ENCODE data around the gene ARID5B. TPM values are rescaled to one million over a fixed set of nuclear protein-coding genes. Genes with fewer than 3 reads are reported as not detected.

ARID5B gene
- total RNA-seq, 4 donors from 2014 or later = 7.6 to 36.3 (median 21.2) TPM

DNA sequence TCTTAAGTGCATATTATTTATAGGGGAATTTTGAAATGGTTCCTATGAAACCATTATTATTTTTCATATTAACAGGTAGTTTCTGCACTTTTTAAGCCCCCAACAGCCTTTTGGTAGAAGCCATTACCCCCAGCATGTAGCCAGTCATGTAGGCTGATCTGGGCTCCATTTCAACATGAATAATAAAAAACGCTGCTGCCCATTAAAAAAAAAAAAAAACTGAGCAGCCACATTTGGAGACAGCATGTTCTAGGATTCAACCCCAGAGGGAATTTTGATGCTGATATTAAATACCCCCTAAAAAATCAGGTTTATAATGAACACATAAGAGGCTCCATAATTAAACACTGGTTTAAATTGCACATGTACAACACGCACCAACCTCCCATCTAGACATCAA lies 185.8 kb downstream of the ARID5B start:
- intact Hi-C loops (cut with DNase I) = no loop called here
- Histone ChIP-seq H3K27ac (no peak overlapping the region), H3K9me3 (no peaks in the 10 kb centered on the region), H3K27me3 (no peaks in the 10 kb centered on the region), H3K4me1 (peaks cover 20 to 23% of the 10 kb centered on the region in 2 donors), H3K36me3 (peaks cover 7 to 31% of the 10 kb centered on the region in 2 donors), H3K4me3 (replicated peaks in 1 of 3) (no peak overlapping the region)
- TF ChIP-seq, protein P1, sequence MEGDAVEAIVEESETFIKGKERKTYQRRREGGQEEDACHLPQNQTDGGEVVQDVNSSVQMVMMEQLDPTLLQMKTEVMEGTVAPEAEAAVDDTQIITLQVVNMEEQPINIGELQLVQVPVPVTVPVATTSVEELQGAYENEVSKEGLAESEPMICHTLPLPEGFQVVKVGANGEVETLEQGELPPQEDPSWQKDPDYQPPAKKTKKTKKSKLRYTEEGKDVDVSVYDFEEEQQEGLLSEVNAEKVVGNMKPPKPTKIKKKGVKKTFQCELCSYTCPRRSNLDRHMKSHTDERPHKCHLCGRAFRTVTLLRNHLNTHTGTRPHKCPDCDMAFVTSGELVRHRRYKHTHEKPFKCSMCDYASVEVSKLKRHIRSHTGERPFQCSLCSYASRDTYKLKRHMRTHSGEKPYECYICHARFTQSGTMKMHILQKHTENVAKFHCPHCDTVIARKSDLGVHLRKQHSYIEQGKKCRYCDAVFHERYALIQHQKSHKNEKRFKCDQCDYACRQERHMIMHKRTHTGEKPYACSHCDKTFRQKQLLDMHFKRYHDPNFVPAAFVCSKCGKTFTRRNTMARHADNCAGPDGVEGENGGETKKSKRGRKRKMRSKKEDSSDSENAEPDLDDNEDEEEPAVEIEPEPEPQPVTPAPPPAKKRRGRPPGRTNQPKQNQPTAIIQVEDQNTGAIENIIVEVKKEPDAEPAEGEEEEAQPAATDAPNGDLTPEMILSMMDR (IDR thresholded peaks at IDR 0.05) = no peak
- TF ChIP-seq POLR2A (IDR thresholded peaks at IDR 0.05) = no peak
- WGBS, 2 donors = 84 to 90% methylated on average over 2 of the region's 2 CpGs
- no peak for DNase-seq

DNA sequence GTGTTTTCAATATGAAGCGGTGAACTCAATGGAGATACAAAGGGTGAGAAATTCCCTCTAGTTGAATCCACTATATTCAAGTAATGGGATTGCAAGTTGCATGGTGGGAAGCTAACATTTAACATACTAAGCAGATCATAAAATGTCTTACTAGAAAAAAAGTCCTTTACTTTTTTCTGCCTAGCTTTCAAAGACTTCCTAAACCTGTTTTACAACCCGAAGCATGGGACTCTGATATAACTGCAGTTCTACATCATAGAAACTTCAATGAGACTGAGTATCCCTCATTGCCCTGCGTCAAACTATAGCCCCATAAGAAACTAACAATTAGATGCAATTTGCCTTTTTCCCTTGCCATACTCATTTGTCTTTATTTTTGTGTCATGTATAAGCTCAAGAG lies 187.3 kb downstream of the ARID5B start:
- DNase-seq = no peak

DNA sequence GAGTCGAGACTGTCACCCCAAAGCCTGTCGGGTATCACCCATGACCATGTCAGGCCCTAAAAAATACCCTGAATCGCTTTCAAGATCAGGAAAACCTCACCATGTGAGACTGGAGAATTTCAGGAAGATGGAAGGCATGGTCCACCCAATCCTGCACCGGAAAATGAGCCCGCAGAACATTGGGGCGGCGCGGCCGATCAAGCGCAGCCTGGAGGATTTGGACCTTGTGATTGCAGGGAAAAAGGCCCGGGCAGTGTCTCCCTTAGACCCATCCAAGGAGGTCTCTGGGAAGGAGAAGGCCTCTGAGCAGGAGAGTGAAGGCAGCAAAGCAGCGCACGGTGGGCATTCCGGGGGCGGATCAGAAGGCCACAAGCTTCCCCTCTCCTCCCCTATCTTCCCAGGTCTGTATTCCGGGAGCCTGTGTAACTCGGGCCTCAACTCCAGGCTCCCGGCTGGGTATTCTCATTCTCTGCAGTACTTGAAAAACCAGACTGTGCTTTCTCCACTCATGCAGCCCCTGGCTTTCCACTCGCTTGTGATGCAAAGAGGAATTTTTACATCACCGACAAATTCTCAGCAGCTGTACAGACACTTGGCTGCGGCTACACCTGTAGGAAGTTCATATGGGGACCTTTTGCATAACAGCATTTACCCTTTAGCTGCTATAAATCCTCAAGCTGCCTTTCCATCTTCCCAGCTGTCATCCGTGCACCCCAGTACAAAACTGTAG lies 191.0 kb downstream of the ARID5B start:
- DNase-seq = no peak
- Histone ChIP-seq H3K4me1 (peaks cover 21 to 25% of the 10 kb centered on the region in 2 donors), H3K27ac (no peak overlapping the region), H3K27me3 (no peaks in the 10 kb centered on the region), H3K4me3 (replicated peaks in 1 of 3) (no peak overlapping the region), H3K9me3 (no peaks in the 10 kb centered on the region), H3K36me3 (peaks cover 7 to 26% of the 10 kb centered on the region in 2 donors)
- intact Hi-C loops (cut with DNase I) = no loop called here
- 97 to 98% methylated on average over 22 of the region's 22 CpGs for WGBS, 2 donors
- TF ChIP-seq POLR2A (IDR thresholded peaks at IDR 0.05) = no peak
- TF ChIP-seq, protein P1 (IDR thresholded peaks at IDR 0.05) = no peak

More for the DNA sequence above, 187.3 kb downstream of the ARID5B start:
- peaks cover 7 to 33% of the 10 kb centered on the region in 2 donors for H3K36me3 ChIP-seq
- 93 to 95% methylated on average over 3 of the region's 3 CpGs for WGBS, 2 donors
- H3K9me3 ChIP-seq = no peaks in the 10 kb centered on the region
- intact Hi-C loops (cut with DNase I) = no loop called here
- H3K4me3 ChIP-seq (replicated peaks in 1 of 3) = no peak overlapping the region
- peaks cover 8 to 10% of the 10 kb centered on the region in 2 donors for H3K4me1 ChIP-seq
- H3K27me3 ChIP-seq = no peaks in the 10 kb centered on the region
- H3K27ac ChIP-seq = no peak overlapping the region
- TF ChIP-seq, protein P1 (IDR thresholded peaks at IDR 0.05) = no peak
- TF ChIP-seq POLR2A (IDR thresholded peaks at IDR 0.05) = no peak

DNA sequence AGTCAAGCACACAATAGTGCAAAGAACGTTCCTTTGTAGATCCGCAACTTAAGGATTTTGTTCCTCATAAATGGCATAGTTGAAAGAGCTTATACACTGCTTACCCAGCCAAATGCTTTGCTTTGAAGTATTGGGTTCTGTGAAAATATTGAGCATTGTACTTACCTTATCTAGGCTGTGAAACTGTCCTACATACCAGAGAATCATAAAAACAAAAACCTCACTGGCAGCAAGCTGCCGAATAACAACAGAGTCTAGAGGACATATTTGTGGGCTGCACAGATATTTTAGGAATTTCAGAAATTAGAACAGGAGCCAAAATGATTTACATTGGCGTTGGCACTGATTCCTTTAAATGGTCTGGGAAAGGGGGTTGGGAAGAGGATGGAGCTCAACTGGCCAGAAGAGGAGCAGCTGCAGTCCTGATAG lies 192.4 kb downstream of the ARID5B start:
- DNase-seq = no peak
- 75 to 83% methylated on average over 4 of the region's 4 CpGs for WGBS, 2 donors
- Histone ChIP-seq H3K27ac (no peak overlapping the region), H3K4me3 (replicated peaks in 1 of 3) (no peak overlapping the region), H3K36me3 (peaks cover 7 to 26% of the 10 kb centered on the region in 2 donors), H3K4me1 (peaks cover 21 to 25% of the 10 kb centered on the region in 2 donors), H3K27me3 (no peaks in the 10 kb centered on the region), H3K9me3 (no peaks in the 10 kb centered on the region)
- intact Hi-C loops (cut with DNase I) = no loop called here
- TF ChIP-seq, protein P1 (IDR thresholded peaks at IDR 0.05) = no peak
- TF ChIP-seq POLR2A (IDR thresholded peaks at IDR 0.05) = no peak
